ENCODE measurements around the gene ALKBH3. TPM values are rescaled to one million over a fixed set of nuclear protein-coding genes. Genes with fewer than 3 reads are reported as not detected.

ALKBH3 gene
- total RNA-seq, 8 experiments from 2014 or later: 4.8 to 44.0 (median 22.0) TPM

DNA sequence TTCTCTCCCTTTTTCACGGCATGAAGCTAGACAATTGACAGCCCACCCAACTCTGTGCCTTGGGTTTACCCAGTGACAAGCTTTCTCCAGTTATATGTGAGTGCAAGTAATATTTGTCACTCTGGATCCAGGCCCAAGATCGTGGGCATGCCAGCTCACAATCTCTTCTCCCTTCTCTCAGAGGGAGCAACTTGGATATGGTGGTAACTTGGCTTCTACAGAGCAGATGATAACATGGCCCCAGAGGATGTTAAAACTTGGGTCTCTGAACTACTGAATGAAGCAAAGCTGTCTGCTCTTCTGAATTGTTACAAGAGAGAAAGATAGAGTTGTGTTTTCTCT is 82.6 kb downstream of the ALKBH3 start:
- in situ Hi-C loops (cut with MboI; ENCODE audit: low pct_unique_long_range_greater_than_20kb in 2 of 9, low sequenced_read_pairs in 9 of 9, unreplicated experiment in 9 of 9): no loop called here
- no peak for ATAC-seq (replicated peaks in 6 of 8)
- no peak overlapping the region for H3K4me3 ChIP-seq
- H3K27ac ChIP-seq: peak overlapping the region; percentile 23 to 59
- WGBS, 10 experiments: 0 to 88% (median 74%) methylated on average over 1 to 2 of the region's 2 CpGs; no CpG with 5 or more reads in 6 of the 10 experiments
- peaks cover 15 to 16% of the 10 kb centered on the region in 2 donors for H3K4me1 ChIP-seq (replicated peaks in 1 of 2)

DNA sequence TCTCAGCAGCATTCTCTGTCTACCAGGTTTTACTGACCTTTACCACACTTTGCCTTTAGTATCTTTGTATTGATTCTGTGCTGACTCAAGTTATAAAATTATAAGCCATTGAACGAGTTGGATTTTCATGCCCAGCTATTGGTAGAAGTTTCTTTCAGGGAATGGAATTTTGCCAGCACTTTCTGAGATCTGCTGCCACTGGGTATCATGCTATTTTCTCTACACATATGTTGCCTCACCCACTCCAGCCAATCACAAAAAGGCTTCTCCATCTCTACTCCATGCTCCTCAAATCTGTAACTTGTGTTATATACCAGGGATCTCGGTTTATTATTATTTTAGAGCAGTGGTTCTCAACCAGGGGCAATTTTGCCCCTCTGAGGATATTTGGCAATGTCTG is 87.0 kb downstream of the ALKBH3 start:
- no peak for ATAC-seq (replicated peaks in 6 of 8)
- Histone ChIP-seq H3K27ac (no peak overlapping the region), H3K4me3 (no peak overlapping the region), H3K4me1 (replicated peaks in 1 of 2) (peaks cover 8 to 13% of the 10 kb centered on the region in 2 donors)
- in situ Hi-C loops (cut with MboI; ENCODE audit: low pct_unique_long_range_greater_than_20kb in 2 of 9, low sequenced_read_pairs in 9 of 9, unreplicated experiment in 9 of 9): no loop called here
- 0 to 86% (median 59%) methylated on average over 1 to 2 of the region's 2 CpGs for WGBS, 10 experiments

GRCh38 chr11:43968719-43969118 is 88.1 kb downstream of the ALKBH3 start:
- in situ Hi-C loops (cut with MboI; ENCODE audit: low pct_unique_long_range_greater_than_20kb in 2 of 9, low sequenced_read_pairs in 9 of 9, unreplicated experiment in 9 of 9): no loop called here
- WGBS, 10 experiments: 68 to 83% (median 75%) methylated on average over 1 to 4 of the region's 4 CpGs; no CpG with 5 or more reads in 6 of the 10 experiments
- Histone ChIP-seq H3K4me3 (no peak overlapping the region), H3K27ac (no peak overlapping the region), H3K4me1 (replicated peaks in 1 of 2) (peaks cover 0 to 6% of the 10 kb centered on the region in 2 donors)
- ATAC-seq (replicated peaks in 6 of 8): no peak

- Histone ChIP-seq H3K27ac (peak overlapping the region in 1 of 2 donors; percentile 44), H3K4me1 (replicated peaks in 1 of 2) (peaks cover 0 to 6% of the 10 kb centered on the region in 2 donors), H3K4me3 (no peak overlapping the region)
- 0 to 80% (median 39%) methylated on average over 1 to 3 of the region's 4 CpGs; no CpG with 5 or more reads in 5 of the 10 experiments for WGBS, 10 experiments
- in situ Hi-C loops (cut with MboI; ENCODE audit: low pct_unique_long_range_greater_than_20kb in 2 of 9, low sequenced_read_pairs in 9 of 9, unreplicated experiment in 9 of 9): no loop called here
- peak; percentile 24 to 80 (median 63) for ATAC-seq (replicated peaks in 6 of 8)
Observed at GRCh38 chr11:43969543-43969942, 88.9 kb downstream of the ALKBH3 start.

Other genes starting within 250 kb of the ALKBH3 start
- 100 to 1,000 TPM in 3 of 8 experiments, 10 to 100 TPM in 5; 20.3 to 104 (median 52.0) TPM for gene HSD17B12, start 200.1 kb upstream of the ALKBH3 start, total RNA-seq
- 10 to 100 TPM in 1 of 8 experiments, 1 to 10 TPM in 7; 1.5 to 26.7 (median 3.3) TPM for gene C11orf96, start 61.8 kb downstream of the ALKBH3 start, total RNA-seq
- gene ACCSL, start 167.2 kb downstream of the ALKBH3 start, total RNA-seq: not detected
- 10 to 100 TPM in 3 of 8 experiments, 1 to 10 TPM in 3, under 1 TPM in 1, not detected in 1; 0.75 to 28.9 (median 4.6) TPM for gene ACCS, start 185.4 kb downstream of the ALKBH3 start, total RNA-seq
- 10 to 100 TPM; 29.3 to 96.9 (median 48.8) TPM for gene EXT2, start 214.8 kb downstream of the ALKBH3 start, total RNA-seq

Measured in motor neuron (in vitro differentiated cells).